Measurements from ENCODE around the gene ISCA2. TPM values are rescaled to one million over a fixed set of nuclear protein-coding genes. Genes with fewer than 3 reads are reported as not detected.
A peak's percentile ranks its signal among the peaks of the same experiment; 100 is the strongest.

ISCA2 gene
- total and polyA plus RNA-seq, 4 donors: 19.7 to 24.7 (median 21.5) TPM

DNA sequence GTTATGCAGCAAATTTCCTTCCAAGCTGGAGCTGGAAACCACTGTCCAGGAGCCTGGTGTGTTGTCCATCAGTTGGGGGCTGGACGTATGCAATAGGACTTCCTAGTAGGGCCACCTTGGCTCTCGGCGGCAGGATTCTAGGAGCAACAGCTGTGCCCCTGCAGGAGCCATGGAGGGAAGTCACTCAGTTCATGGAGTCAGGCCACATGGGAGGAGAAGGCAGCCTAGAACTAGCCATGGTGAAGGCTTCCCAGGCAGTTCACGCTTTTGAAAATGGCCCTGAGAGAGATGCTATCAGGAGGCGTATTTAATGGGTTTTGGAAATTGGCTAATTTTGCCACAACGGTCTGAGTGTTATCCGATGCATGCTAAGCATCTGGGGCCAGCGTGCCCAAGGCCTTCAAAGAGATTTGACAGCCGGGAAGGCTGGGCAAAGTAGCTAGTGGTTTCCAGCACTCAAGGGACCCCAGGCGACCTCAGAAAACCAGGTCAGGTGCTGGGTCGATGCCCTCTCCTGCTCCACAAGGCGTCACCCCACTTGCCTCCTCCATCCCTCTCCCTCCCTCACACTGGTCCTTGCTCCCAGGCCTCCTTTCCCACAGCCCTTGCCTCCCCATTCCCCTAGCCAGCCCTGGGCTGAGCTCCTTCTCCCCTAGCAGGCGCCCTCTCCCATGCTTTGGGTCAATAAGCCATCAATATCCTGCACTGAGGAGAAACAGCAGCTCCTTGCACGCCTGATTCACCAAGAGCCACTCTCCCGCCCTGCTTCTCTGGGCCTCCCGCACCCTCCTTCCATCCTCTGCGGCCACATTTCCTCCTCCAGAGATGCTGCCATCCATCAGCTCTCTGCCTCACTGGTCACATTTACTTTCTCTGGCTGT lies 36.6 kb upstream of the ISCA2 start:
- Histone ChIP-seq H3K4me3 (no peak overlapping the region), H3K9ac (ENCODE audit: insufficient read depth in 1 of 2, low read length in 2 of 2) (no peak overlapping the region), H3K27ac (ENCODE audit: low read depth in 1 of 2, low read length in 1 of 2) (no peak overlapping the region), H3K9me3 (ENCODE audit: control insufficient read depth in 4 of 4, insufficient read depth in 3 of 4, low read length in 3 of 4) (no peaks in the 10 kb centered on the region), H3K36me3 (ENCODE audit: control insufficient read depth in 4 of 4, insufficient read depth in 4 of 4, low read length in 4 of 4) (no peaks in the 10 kb centered on the region), H3K27me3 (ENCODE audit: control insufficient read depth in 3 of 3, insufficient read depth in 3 of 3, low read length in 2 of 3) (no peaks in the 10 kb centered on the region), H3K4me1 (ENCODE audit: control insufficient read depth in 5 of 5, insufficient read depth in 5 of 5, low read length in 5 of 5) (peaks cover 0 to 4% (median 0%) of the 10 kb centered on the region in 5 donors)
- TF ChIP-seq, protein P1, sequence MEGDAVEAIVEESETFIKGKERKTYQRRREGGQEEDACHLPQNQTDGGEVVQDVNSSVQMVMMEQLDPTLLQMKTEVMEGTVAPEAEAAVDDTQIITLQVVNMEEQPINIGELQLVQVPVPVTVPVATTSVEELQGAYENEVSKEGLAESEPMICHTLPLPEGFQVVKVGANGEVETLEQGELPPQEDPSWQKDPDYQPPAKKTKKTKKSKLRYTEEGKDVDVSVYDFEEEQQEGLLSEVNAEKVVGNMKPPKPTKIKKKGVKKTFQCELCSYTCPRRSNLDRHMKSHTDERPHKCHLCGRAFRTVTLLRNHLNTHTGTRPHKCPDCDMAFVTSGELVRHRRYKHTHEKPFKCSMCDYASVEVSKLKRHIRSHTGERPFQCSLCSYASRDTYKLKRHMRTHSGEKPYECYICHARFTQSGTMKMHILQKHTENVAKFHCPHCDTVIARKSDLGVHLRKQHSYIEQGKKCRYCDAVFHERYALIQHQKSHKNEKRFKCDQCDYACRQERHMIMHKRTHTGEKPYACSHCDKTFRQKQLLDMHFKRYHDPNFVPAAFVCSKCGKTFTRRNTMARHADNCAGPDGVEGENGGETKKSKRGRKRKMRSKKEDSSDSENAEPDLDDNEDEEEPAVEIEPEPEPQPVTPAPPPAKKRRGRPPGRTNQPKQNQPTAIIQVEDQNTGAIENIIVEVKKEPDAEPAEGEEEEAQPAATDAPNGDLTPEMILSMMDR (IDR thresholded peaks at IDR 0.05; ENCODE audit: control extremely low read depth, extremely low read depth): no peak
- WGBS, 2 donors: 87 to 89% methylated on average over 17 of the region's 17 CpGs
- ATAC-seq (ENCODE audit: insufficient read depth, low FRiP score) (no peak), DNase-seq (no peak)

DNA sequence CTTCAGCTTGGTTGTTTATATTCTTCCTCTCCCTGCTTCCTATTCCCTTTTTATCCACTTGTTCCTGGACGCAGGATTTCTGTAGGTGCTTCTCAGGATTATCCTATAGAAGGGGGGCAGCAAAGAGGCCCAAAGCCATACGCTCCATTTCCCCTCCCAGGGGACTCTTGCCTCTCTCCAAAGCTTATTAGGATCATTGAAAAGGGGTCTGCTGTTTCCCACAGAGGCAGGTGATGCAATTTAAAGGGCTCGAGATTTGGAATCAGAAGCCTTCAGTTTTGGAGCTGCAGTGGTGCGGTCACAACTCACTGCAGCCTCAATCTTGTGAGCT lies 36.0 kb upstream of the ISCA2 start:
- Histone ChIP-seq H3K4me1 (ENCODE audit: control insufficient read depth in 5 of 5, insufficient read depth in 5 of 5, low read length in 5 of 5) (peaks cover 0 to 4% (median 0%) of the 10 kb centered on the region in 5 donors), H3K9ac (ENCODE audit: insufficient read depth in 1 of 2, low read length in 2 of 2) (no peak overlapping the region), H3K9me3 (ENCODE audit: control insufficient read depth in 4 of 4, insufficient read depth in 3 of 4, low read length in 3 of 4) (no peaks in the 10 kb centered on the region), H3K27ac (ENCODE audit: low read depth in 1 of 2, low read length in 1 of 2) (no peak overlapping the region), H3K36me3 (ENCODE audit: control insufficient read depth in 4 of 4, insufficient read depth in 4 of 4, low read length in 4 of 4) (no peaks in the 10 kb centered on the region), H3K27me3 (ENCODE audit: control insufficient read depth in 3 of 3, insufficient read depth in 3 of 3, low read length in 2 of 3) (no peaks in the 10 kb centered on the region), H3K4me3 (no peak overlapping the region)
- DNase-seq: no peak
- 78 to 82% methylated on average over 4 of the region's 4 CpGs for WGBS, 2 donors
- no peak for ATAC-seq (ENCODE audit: insufficient read depth, low FRiP score)
- TF ChIP-seq, protein P1 (IDR thresholded peaks at IDR 0.05; ENCODE audit: control extremely low read depth, extremely low read depth): no peak

- H3K9ac ChIP-seq (ENCODE audit: insufficient read depth in 1 of 2, low read length in 2 of 2): no peak overlapping the region
- no peak for ATAC-seq (ENCODE audit: insufficient read depth, low FRiP score)
- H3K27me3 ChIP-seq (ENCODE audit: control insufficient read depth in 3 of 3, insufficient read depth in 3 of 3, low read length in 2 of 3): no peaks in the 10 kb centered on the region
- peaks cover 0 to 1% (median 0%) of the 10 kb centered on the region in 4 donors for H3K9me3 ChIP-seq (ENCODE audit: control insufficient read depth in 4 of 4, insufficient read depth in 3 of 4, low read length in 3 of 4)
- no peaks in the 10 kb centered on the region for H3K36me3 ChIP-seq (ENCODE audit: control insufficient read depth in 4 of 4, insufficient read depth in 4 of 4, low read length in 4 of 4)
- TF ChIP-seq, protein P1 (IDR thresholded peaks at IDR 0.05; ENCODE audit: control extremely low read depth, extremely low read depth): no peak
- 79% methylated on average over 10 of the region's 10 CpGs for WGBS, 2 donors
- H3K4me3 ChIP-seq: no peak overlapping the region
- no peak overlapping the region for H3K27ac ChIP-seq (ENCODE audit: low read depth in 1 of 2, low read length in 1 of 2)
- H3K4me1 ChIP-seq (ENCODE audit: control insufficient read depth in 5 of 5, insufficient read depth in 5 of 5, low read length in 5 of 5): peaks cover 0 to 9% (median 0%) of the 10 kb centered on the region in 5 donors
- DNase-seq: peak; percentile 22 to 23 (median 23)
Observed at GRCh38 chr14:74459289-74459946, 34.1 kb upstream of the ISCA2 start.

Measured in lung (tissue), 12 donors.